GM19240 (cell line): Measurements from ENCODE around the gene NCAM1.
"Not testable (repeated sequence)": the region's sequence is repeated elsewhere in the genome, so short reads cannot be mapped to it uniquely, and the experiment has no call there.

Experiments used
- DNase-seq: peaks from one replicate; pipeline ENCODE4 v3.0.0; 2011; ENCODE audit warnings: low spot score; ENCODE audit not compliant: insufficient read length

Gene NCAM1

DNA sequence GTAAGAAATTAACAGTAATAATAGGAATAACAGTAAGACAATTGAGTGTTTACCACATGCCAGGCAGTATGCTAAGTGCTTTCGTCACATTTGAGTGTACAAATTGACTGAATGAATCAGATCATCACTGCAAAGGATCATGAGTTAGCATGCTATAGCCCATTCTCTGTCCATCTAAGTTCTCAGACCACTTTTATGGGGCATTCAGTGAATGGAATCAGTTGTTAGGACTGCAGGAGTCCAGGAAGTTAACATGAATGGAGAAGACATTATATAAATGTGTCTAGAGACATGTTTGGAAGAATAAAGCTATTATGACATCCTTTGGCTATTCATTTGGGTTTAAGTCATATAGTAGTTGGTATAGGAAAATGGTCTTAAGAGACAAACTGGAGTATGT, 59.9 kb downstream of the NCAM1 start:
- no peak for DNase-seq

DNA sequence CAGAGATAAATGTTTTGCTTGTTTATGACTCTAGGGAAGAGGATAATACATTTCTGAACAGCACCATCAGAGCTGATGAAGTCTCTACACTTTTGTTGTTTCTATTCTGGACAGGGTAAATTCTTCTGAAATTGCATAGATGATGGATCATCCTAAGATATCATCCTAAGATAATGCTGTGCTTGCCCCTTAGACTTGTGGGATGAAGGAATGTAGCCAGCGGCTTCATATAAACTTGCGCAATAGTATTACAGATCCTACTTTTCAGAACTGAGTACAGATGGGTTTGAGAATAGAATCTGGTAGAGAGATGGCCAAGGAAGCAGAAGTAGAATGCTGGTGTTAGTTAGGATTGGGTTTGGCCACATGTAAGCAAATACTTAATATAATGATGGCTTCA, 61.0 kb downstream of the NCAM1 start:
- no peak for DNase-seq

DNA sequence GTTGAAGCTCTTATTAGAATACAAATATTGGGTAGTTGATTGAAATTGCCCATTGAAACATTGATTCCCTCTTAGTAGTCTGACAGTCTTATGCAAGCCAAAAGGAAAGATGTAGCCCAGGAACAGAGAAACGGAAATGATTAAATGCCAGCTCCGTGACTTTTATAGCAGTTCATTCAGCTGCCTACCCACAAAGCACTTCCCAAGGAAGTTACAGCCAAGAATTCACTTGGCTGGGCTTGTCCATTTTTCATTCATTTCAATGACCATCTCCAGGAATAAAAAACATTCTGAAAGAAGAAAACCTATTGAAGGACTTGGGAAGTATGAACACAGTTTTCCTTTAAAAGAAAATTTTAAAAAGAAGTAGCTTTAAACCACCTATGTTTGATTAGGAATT, 62.0 kb downstream of the NCAM1 start:
- no peak for DNase-seq

DNA sequence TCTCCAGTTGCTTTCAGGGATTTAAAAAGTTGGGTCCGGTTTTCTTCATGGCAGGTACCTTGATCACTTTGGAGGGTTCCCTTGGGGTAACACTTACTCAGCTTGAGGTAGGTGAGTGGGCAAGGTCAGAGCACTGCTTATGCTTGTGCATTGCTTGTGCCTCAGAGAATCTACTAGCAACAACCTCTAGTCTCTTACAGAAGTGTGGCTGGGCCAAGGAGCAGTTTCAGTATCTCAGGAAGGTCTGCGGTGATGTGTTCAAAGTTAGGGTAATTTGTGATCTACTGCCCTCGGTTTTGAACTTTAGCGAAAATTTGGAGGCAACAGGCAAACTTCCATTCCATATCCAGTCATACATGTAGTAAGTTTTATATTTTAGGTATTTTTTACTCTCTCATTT, 62.8 kb downstream of the NCAM1 start:
- no peak for DNase-seq

DNA sequence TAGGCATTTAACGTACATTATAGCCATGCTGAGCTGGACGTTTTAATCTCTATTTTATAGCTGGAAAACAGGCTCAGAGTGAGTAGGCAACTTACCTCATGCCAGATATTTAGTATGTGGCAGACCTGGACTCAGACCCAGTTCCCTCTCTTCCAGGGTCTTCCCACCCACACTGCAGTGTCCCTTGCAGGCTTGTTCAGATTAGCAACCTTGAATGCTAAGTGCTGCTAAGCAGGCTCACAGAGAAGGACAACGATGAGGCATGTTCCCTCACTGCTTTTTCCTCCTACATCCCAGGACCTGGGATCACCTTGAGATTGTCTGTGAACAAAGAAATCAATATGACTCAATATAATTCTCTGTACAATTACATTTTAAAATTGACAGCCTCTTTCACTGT, 65.6 kb downstream of the NCAM1 start:
- DNase-seq, result no peak

DNA sequence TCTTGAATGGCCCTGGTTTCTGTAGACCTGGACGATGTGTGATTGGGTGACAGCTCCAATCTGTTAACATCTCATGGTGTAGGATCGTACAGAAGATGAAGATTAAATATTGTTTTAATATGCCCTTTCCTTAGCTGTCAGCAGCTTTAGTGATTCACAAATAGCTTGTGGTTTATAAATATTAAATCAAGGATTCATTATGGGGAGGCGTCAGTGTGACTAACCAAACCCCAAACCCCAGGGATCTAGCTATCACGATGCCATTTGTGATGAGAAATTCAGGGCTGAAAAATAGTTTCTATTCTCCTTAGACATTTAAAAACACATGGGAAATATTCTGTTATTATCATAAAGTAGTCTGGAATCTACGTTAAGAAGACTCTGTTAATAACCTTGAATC, 73.4 kb downstream of the NCAM1 start:
- DNase-seq, result no peak

DNA sequence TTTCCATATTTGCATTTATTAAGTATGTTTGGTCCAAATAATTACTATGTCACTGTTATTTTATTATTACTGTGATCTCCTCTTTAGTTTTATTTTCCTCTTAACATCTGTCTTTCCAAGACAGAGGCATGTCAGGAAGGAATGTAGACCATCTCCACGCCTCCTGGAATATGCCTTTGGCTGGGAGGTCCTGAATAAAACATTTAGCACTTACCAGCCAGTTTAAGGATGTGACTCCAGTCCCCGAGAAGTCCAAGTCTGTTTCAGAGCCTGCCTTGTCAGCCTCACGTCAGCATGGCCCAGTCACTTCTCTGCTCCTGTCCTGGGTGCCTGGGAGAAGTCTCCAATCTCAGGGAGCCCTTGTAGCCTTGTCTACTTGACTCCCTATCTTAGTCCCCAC, 74.5 kb downstream of the NCAM1 start:
- DNase-seq, result no peak

DNA sequence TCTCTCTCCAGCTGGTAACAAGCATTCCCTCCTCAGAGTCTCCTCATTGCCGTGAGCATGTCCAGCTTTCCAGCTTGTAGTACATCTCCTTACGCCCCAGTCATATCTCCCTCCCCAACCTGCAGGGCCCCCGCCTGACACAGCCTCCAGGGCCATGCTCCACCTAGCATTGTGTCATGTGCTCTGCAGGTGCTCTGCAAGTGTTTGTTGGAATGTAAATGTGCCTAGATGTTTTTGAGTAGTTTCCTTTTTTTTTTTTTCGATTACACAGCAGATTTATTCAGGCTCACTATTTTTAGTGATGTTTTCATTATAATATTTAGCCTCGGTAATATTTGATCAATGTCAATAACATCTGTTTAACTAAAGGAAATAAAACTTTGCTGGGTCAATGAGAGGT, 82.5 kb downstream of the NCAM1 start:
- DNase-seq, result no peak

DNA sequence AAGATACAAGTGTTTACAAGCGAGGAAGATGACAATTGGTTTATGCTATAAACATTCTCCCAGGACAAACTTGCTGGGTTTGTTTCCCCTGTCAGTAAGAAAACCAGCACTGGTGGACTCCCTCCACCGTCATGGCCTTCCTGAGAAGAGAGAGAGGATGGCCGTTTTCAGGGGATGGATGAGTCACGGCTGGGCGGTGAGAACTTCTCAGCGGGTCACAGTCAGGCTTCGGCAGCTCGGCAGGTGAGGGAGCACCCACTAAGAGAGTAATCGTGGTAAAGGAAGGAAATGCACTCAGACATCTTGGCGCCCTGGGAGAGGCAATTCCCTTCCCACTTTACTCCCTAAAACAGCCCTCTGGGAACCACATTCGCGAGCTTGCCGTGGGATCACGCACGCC, 83.9 kb downstream of the NCAM1 start:
- no peak for DNase-seq

DNA sequence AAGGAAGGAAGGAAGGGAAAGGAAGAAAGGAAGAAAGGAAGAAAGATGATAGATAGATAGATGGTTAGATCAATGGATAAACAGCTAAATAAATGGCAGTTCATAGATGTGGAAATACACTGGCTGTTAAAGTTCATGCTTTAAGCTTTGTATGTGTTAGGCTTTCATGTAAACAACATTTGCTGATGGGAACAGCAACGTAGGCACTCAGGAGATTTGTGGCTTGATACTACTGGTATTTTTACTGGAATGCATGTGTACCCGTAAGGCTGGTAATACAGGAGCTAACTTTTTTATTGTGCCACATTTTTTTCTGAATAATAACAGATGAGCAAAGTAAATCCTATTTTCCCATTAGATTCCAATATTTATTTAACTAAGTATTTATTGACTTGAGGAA, 85.6 kb downstream of the NCAM1 start:
- DNase-seq, result no peak

DNA sequence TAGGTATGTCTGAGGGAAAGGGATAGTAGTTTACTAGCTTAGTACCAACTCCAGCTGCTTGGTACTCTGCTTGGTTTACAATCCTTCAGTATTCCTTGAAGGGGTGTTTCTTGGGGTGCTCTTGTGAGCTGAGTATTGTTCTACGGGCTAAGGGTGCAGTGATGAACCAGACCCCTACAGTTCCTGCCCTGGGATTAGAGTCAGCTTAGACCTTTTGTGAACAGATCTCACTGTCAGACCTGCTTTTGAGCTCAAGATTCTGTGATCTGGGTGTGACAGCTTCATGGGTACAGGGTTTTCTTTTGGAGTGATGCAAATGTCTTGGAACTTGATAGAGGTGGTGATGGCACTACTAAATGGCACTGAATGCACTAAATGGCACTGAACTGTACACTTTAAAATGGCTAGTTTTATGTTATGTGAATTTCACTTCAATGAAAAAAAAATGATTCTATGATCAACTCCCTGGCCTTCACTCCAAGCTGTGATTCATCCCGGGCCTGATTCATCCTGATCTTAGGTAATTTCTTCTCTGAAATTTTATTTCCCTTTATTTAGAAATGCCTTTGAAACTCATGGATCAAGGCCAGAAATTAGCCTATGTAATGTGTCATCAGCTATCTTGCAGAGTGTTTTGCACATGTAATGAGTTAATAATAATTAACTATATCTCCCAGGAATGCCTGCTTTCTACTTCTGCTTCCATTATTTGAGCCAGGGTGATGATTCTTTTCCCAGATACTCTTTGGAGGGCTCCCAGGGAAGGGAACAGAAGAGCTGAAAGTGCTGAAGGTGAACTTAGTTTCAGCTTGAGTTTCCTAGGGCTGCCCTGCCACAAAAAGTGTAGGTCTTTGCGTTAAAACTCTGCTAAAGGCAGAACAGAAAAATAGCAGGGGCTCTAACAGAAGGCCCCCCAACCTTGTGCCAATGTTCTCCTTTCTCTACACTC, 87.9 kb downstream of the NCAM1 start:
- no peak for DNase-seq

DNA sequence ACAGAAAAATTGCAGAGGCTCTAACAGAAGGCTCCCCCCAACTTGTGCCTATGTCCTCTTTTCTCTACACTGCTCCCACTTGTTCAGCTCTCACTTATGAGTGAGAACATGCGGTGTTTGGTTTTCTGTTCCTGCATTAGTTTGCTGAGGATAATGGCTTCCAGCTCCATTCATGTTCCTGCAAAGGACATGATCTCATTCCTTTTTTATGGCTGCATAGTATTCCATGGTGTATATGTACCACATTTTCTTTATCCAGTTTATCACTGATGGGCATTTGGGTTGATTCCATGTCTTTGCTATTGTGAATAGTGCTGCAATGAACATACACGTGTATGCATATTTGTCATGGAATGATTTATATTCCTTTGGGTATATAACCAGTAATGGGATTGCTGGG, 91.8 kb downstream of the NCAM1 start:
- not testable (repeated sequence) for DNase-seq

DNA sequence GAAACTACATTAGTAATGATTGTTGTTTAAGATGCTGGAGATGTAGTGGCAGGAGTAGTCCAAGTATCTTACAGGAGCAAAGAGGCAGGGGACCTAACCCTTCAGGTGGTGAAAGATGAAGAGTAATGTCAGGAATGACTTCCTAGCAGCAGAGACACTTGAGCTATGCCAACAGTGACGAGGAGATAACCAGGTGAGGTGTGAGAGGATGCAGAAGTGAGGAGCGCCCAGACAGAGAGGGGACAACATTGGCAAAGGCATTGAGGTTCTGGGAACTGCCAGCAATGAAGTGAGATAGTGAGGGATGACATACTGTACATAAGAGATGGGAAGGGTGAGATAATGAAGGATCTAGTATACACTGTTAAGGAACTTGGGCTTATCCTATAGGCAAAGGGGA, 95.8 kb downstream of the NCAM1 start:
- DNase-seq, result no peak

DNA sequence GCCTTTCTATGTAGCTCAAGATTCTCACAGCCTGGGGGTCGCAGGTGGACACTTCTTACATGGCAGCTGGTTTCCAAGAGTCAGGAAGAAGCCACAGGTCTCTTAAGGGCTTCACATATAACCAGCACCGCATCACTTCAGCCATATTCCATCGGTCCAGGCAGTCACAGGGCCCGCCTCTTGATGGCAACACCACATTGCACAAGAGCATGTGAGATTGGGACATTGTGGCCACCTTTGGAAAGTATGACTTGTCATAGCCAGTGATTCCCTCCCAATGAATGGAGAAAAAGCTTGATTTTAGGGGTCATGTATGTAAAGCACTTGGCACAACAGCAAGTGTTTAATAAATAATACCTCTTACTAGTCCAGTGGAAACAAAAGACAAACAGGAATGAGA, 98.3 kb downstream of the NCAM1 start:
- no peak for DNase-seq

DNA sequence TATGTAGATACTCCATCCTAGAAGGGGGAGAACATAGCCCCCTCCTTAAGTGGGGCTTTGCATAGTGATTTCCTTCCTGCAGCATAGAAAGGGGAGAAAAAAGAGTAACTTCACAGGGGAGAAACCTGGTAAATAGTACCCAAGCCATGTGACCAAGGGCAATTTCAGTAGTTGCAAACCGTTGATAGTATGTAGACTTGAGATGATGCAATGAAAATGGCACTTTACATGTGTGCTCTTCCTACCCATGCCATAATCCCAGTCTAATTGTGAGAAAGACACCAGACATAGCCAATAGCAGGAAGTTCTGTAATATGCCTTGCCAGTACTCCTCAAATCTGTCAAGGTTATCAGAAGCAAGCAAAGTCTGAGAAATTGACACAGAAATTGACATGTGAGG, 104.1 kb downstream of the NCAM1 start:
- DNase-seq, result no peak

DNA sequence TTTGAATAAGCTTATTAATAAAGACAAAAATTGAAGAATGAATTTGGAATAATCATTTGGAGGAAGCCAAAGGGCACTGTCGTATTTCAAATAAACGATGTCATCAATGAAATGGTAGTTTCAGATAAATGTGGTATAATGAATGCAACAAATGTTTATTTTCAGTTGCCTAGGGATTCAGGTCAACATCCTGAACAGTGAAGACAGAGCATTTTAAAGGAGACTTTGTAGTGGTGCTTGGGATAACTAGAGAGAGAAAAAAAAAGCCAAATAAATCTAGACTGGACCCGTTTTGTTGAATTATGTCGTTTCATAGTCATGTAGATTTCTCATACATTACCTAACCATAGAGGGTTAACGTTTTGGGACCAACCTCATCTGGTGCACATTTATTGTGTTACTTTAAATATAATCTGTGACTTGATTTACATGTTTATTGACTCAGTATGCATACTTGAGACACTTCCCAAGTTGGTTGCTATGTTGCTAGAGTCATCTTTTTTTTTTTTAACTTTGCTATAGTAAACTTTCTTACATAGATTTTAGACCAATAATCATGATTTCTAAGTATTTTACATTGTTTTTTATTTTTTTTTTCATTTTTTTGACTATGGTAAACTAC, 111.1 kb downstream of the NCAM1 start:
- no peak for DNase-seq

DNA sequence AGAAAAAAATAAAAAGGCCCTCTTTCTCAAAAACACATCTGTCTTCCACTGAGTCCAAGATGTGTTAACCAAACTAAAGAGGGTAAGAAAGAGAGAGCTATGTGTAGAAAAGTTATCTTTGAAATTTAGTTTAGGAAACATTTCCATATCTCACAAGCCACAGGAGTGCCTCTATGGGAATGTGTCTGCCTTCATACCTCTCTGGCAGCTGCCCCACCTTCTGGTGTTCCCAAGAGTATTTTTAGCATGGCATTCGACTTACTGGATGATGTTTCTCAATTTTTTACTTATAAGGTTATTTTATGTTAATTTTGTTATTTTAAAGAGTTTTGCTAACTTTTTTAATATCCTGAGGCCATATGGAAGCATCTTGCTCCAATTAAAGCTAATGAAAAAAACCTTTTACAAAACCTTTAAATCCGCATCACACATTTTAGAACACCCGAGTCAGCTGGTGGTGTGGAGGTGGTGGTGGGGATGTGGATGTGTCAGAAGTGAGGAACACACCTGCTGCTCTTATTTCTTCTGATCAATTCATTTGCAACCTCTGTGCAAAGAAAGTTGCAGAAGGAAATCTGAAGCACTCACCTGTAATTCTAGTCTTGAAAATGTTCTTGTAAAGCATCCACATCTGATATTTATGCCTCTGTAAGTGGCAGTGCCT, 112.2 kb downstream of the NCAM1 start:
- no peak for DNase-seq

DNA sequence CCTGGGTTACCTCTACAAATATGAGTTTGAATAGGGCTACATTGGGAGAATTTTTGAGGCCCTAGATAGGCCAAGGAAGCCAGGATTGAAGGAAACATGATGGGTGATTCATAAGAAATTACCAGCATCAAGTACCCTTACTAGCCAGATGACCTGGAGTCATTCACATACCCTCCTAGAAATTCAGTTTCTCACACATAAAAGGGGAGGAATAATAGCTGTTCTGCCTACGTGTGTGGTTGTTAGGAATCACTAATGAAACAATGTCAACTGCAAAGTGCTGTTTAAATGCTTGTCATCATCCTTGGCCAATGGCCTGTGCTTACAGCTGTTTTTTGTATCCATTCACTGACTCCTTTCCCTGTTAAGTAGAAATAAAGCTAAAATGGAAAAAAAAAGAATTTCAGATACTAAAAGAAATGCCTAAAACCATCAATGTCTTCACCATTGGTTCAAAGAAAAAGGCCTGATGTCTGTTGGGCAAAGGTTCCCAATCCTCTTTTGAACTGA, 114.4 kb downstream of the NCAM1 start:
- no peak for DNase-seq

DNA sequence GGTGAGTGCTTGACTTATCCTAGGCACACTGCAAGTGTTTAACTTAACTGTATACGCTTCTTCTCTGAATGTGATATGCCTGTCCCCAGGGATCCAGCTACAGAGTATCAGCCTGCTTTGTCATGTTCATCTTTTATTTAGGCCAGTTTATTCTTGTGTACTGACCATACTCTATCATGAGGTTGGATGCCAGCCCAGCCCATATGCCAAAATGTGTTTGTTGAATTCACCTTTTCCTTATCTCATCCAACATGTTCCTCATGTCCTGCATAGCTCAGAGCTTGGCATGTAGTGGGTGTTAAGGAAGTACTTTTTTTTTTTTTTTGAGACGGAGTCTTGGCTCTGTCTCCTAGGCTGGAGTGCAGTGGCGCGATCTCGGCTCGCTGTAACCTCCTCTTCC, 116.2 kb downstream of the NCAM1 start:
- DNase-seq, result no peak

DNA sequence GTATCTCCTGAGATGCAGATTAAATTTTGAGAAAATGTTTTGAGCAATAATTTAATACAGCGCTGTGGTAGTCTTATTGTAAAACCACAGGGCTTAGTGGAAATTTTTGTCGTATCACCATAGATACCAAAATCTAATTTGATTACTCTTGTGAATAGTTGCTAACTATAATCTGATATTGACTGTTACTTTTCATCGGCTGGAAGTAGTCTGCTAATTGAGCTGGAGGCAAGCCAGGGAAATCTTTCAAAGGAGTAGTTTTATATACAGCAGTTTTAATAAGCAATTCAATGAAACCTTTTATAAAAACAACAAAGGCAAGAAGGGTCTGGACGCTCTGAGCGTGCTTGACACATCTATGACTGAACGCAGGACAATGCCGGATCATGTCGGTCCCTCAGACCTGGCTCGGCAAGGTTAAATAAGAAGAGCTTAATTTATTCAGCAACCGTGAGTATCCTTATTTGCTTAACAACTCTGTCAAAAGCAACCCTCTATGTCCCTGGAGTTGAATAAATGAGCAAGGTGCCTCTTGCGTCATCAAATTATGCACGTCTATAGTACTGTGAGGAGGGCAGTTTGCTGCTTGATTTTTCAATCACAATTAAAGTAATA, 121.2 kb downstream of the NCAM1 start:
- DNase-seq, result no peak

DNA sequence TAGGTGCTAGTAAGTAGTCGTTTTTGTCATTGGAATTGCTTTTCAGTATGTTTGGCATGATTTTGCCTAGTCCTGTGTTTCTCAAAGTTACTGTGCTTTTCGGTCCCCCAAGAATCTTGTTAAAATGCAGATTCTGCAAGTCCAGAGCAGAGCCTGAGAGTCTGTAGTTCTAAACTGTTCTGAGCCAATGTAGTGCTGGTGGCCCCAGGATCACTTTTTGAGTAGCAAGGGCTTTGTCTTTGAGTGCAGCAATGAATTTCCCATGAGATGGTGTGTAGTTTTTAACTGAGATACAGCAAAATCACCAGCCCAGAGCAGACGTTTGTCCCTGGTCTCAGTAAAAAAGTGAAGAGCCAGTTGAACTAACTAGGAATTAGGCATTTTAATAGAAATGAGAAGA, 122.4 kb downstream of the NCAM1 start:
- no peak for DNase-seq

DNA sequence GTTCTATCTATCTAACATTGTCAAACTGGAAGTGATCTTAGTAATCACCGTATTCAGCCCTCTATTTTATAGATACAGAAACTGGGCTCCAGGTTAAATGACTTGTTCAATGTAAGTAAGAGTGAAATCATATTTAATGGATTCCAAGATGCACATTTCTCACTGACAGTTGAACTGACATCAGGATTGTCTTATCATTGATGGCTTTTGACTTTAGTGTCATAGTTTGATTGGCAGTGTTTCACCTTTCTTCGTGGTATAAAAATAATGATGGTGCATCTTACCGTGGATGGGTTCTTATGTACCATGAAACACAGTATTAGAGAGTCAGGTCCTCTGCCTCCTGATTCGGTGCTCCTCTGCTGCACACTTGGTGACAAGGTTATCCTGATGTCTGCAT, 123.1 kb downstream of the NCAM1 start:
- no peak for DNase-seq
